CD4-positive, alpha-beta T cell (primary cell): ENCODE data around the gene FRMPD1. TPM values are rescaled to one million over a fixed set of nuclear protein-coding genes. Genes with fewer than 3 reads are reported as not detected.

Source experiments
- ATAC-seq: fragments of 200-7000 bp; cut with Tn5 transposase; one replicate; pipeline ENCODE4 v1.10.0; 2022; ENCODE audit warnings: mild to moderate bottlenecking; ENCODE audit not compliant: poor library complexity
- CTCF ChIA-PET: fragments of 350-600 bp; sonication (Branson Sonifier 250); formaldehyde crosslinking; loops from one replicate; lab custom pipeline; 2021; ENCODE audit warnings: antibody characterized with exemption, inconsistent platforms; lab: Charles Lee
- POLR2A ChIA-PET: fragments of 350-600 bp; sonication (Branson Sonifier 250); formaldehyde crosslinking; loops from one replicate; lab custom pipeline; 2021; ENCODE audit warnings: antibody characterized with exemption, inconsistent platforms; lab: Charles Lee
- DNase-seq, 14 experiments: peaks; one replicate each; pipeline ENCODE4 v3.0.0-alpha.2; 2013 to 2020; ENCODE audit warnings: mixed read lengths in 2 of 14
- H3K27ac ChIP-seq, 2 donors: one replicate each; pipeline versions ENCODE4 v1.5.1 to v1.7.0; 2013; ENCODE audit warnings: low read length in 2 of 2, low read depth in 1 of 2, mild to moderate bottlenecking in 1 of 2
- H3K27me3 ChIP-seq, 2 experiments: 1 replicate in 1 of 2; 2 replicates in 1 of 2; pipeline versions ENCODE4 v1.6.1 to v1.7.0; 2013; ENCODE audit warnings: low read length in 2 of 2, control low read depth in 1 of 2, mild to moderate bottlenecking in 1 of 2, moderate library complexity in 1 of 2; ENCODE audit not compliant: insufficient read depth in 2 of 2, control insufficient read depth in 1 of 2
- H3K36me3 ChIP-seq: one replicate; pipeline ENCODE4 v1.6.1; 2013; ENCODE audit warnings: low read length, control low read depth; ENCODE audit not compliant: insufficient read depth
- H3K4me1 ChIP-seq: one replicate; pipeline ENCODE4 v1.6.1; 2013; ENCODE audit warnings: low read length, control low read depth; ENCODE audit not compliant: insufficient read depth
- H3K4me3 ChIP-seq: one replicate; pipeline ENCODE4 v1.5.1; 2013; ENCODE audit warnings: mild to moderate bottlenecking, low read length, moderate library complexity
- H3K9me3 ChIP-seq, 2 experiments: 1 replicate in 1 of 2; 2 replicates in 1 of 2; pipeline versions ENCODE4 v1.6.1 to v1.7.0; 2013; ENCODE audit warnings: low read length in 2 of 2, mild to moderate bottlenecking in 2 of 2, control low read depth in 1 of 2, moderate library complexity in 1 of 2; ENCODE audit not compliant: control insufficient read depth in 1 of 2, insufficient read depth in 1 of 2
- H3K27ac Mint-ChIP-seq: one replicate; pipeline ENCODE4 v1.8.0; 2020; ENCODE audit warnings: mixed read lengths
- H3K27me3 Mint-ChIP-seq: one replicate; pipeline ENCODE4 v1.8.0; 2021; ENCODE audit warnings: mixed read lengths
- H3K36me3 Mint-ChIP-seq: one replicate; pipeline ENCODE4 v1.8.0; 2021; ENCODE audit warnings: low read depth, mixed read lengths
- H3K4me1 Mint-ChIP-seq: one replicate; pipeline ENCODE4 v1.8.0; 2021; ENCODE audit warnings: low read depth, mixed read lengths
- H3K4me3 Mint-ChIP-seq: one replicate; pipeline ENCODE4 v1.8.0; 2020; ENCODE audit warnings: mild to moderate bottlenecking, mixed read lengths
- H3K9me3 Mint-ChIP-seq: one replicate; pipeline ENCODE4 v1.8.0; 2020; ENCODE audit warnings: mixed read lengths
- CTCF ChIP-seq: fragments of 200-600 bp; IDR thresholded peaks from one replicate; pipeline ENCODE4 v1.8.0; 2022; ENCODE audit warnings: antibody characterized with exemption, mild to moderate bottlenecking
- intact Hi-C, 2 experiments: fragments of 100-400 bp; cut with DNase I in 1 of 2; cut with micrococcal nuclease in 1 of 2; formaldehyde crosslinking; loops; one replicate each; pipeline versions ENCODE4 v1.15.1 to v1.9.0; 2023 to 2025; cut with DNase I, micrococcal nuclease
- total RNA-seq, 174 experiments: library from RNA in 2 of 174; stranded (reverse) in 2 of 174; gene quantifications; one replicate each; pipeline ENCODE4 v1.2.3 and lab custom pipeline; 2021 to 2026

Gene FRMPD1
- total RNA-seq, 2 experiments from 2014 or later = not detected

DNA sequence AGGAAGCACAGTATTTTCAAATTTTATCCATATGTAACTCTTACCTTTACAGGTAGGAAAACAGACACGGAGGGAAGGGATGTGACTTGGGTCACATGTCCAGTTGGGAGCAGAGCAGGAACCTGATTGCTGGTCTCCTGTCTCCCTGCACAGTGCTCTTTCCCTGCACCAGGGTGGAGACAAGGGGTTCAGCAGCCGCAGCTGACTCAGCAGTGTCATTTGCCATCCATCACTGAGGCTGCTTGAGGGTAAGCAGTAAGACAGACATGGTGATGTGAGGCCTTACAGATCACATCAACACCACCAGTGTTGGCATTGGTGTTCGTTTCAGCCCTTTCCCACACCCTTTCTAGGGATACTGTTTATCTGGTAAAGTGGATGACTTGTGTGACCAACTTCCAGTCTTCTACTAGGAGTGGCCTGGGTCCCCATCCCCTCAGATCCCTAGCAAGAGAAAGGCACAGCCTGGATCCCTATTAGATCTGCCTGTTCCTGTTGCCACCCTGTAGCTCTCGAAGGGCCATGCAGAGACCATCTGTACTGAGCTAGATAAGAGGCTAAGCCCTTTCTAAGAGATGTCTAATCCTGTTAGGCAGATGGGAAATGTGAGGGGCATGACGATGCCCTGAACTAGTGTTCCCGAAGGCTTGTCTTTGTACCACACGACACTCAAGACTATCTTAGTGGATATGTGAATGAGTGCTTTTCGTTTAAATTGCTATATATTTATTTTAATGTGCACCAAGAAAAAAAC is 29.1 kb downstream of the FRMPD1 start:
- ChIA-PET CTCF (no interaction called here), POLR2A (no interaction called here)
- Histone ChIP-seq H3K4me3 (no peak overlapping the region), H3K27me3 (peaks cover 0 to 2% of the 10 kb centered on the region in 2 experiments), H3K9me3 (no peaks in the 10 kb centered on the region), H3K4me1 (no peaks in the 10 kb centered on the region), H3K27ac (no peak overlapping the region), H3K36me3 (no peaks in the 10 kb centered on the region)
- H3K36me3 Mint-ChIP-seq = no peaks in the 10 kb centered on the region
- H3K27ac Mint-ChIP-seq = no peak overlapping the region
- no peak for DNase-seq
- no peaks in the 10 kb centered on the region for H3K9me3 Mint-ChIP-seq
- no peaks in the 10 kb centered on the region for H3K4me1 Mint-ChIP-seq
- no peak for TF ChIP-seq CTCF
- intact Hi-C loops = no loop called here
- ATAC-seq = no peak
- H3K27me3 Mint-ChIP-seq = peaks cover 52% of the 10 kb centered on the region
- no peak overlapping the region for H3K4me3 Mint-ChIP-seq

DNA sequence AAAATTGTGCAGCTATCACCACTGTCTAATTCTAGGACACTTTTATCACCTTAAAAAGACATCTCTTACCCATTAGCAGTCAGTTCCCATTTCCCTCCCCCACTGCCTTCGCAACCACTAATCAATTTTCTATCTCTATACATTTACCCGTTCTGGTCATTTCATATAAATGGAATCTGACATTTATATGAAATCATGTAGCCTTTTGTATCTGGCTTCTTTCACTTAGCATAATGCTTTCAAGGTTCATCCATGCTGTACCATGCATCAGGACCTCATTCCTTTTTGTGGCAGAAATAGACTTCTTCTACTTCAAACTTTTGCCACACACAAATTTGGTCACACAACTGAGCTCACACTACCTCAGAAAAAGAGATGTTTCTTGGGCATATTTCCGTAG is 32.2 kb downstream of the FRMPD1 start:
- TF ChIP-seq CTCF = no peak
- H3K27me3 ChIP-seq = peaks cover 5 to 10% of the 10 kb centered on the region in 2 experiments
- Mint-ChIP-seq H3K4me3 (no peak overlapping the region), H3K27ac (no peak overlapping the region), H3K36me3 (no peaks in the 10 kb centered on the region), H3K9me3 (no peaks in the 10 kb centered on the region), H3K27me3 (peaks cover 68% of the 10 kb centered on the region), H3K4me1 (no peaks in the 10 kb centered on the region)
- no peak overlapping the region for H3K4me3 ChIP-seq
- CTCF ChIA-PET = no interaction called here
- H3K9me3 ChIP-seq = no peaks in the 10 kb centered on the region
- DNase-seq = no peak
- intact Hi-C loops = no loop called here
- H3K4me1 ChIP-seq = no peaks in the 10 kb centered on the region
- POLR2A ChIA-PET = no interaction called here
- no peak overlapping the region for H3K27ac ChIP-seq
- no peak for ATAC-seq
- no peaks in the 10 kb centered on the region for H3K36me3 ChIP-seq

DNA sequence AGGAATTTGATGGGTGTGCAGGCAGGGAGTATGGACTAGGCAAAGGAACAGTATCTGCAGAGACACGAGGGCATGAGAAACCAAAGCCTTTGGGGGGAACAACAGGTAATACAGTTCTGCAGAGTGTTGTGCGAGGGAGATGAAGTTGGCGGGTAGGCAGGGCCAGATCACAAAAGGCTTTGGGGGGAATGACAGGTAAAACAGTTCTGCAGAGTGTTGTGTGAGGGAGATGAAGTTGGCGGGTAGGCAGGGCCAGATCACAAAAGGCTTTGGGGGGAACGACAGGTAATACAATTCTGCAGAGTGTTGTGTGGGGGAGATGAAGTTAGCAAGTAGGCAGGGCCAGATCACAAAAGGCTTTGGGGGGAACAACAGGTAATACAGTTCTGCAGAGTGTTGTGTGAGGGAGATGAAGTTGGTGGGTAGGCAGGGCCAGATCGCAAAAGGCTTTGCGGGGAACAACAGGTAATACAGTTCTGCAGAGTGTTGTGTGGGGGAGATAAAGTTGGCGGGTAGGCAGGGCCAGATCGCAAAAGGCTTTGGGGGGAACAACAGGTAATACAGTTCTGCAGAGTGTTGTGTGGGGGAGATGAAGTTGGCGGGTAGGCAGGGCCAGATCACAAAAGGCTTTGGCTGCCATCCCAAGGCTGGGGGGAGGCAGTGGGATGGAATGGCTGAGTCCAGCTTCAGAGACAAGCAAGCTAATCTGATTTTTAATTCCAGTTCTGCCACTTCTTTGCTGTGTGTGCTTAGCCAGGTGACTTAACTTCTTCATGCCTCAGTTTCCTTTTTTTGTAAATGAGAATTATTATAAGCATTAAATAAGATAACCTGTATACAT is 33.0 kb downstream of the FRMPD1 start:
- H3K27me3 ChIP-seq = peaks cover 5 to 10% of the 10 kb centered on the region in 2 experiments
- POLR2A ChIA-PET = no interaction called here
- no peak overlapping the region for H3K27ac Mint-ChIP-seq
- H3K4me1 ChIP-seq = no peaks in the 10 kb centered on the region
- no peaks in the 10 kb centered on the region for H3K36me3 Mint-ChIP-seq
- TF ChIP-seq CTCF = no peak
- intact Hi-C loops = no loop called here
- no peaks in the 10 kb centered on the region for H3K36me3 ChIP-seq
- H3K9me3 Mint-ChIP-seq = no peaks in the 10 kb centered on the region
- ATAC-seq (no peak), DNase-seq (no peak)
- H3K9me3 ChIP-seq = no peaks in the 10 kb centered on the region
- no peak overlapping the region for H3K4me3 ChIP-seq
- H3K27me3 Mint-ChIP-seq = peaks cover 68% of the 10 kb centered on the region
- no peak overlapping the region for H3K4me3 Mint-ChIP-seq
- H3K27ac ChIP-seq = no peak overlapping the region
- CTCF ChIA-PET = interaction anchor here (0.9 kb wide), 1 partner anchor 21 kb away, joined by 3 read pairs; no protein-coding TSS in a partner anchor
- no peaks in the 10 kb centered on the region for H3K4me1 Mint-ChIP-seq
